HUES6 (cell line): ENCODE results near the gene ANKH.
"Not testable (repeated sequence)": the region's sequence is repeated elsewhere in the genome, so short reads cannot be mapped to it uniquely, and the experiment has no call there.

Experiments used
- H3K27ac ChIP-seq: 2 replicates; pipeline ENCODE4 v1.7.0; 2013; ENCODE audit warnings: low read depth, mild to moderate bottlenecking, low read length, inconsistent platforms
- H3K27me3 ChIP-seq: 2 replicates; pipeline ENCODE4 v1.6.1; 2013; ENCODE audit warnings: low read length; ENCODE audit not compliant: control insufficient read depth, insufficient read depth
- H3K36me3 ChIP-seq: 2 replicates; pipeline ENCODE4 v1.6.1; 2013; ENCODE audit warnings: low read length; ENCODE audit not compliant: control insufficient read depth, insufficient read depth
- H3K4me1 ChIP-seq: 2 replicates; pipeline ENCODE4 v1.6.1; 2013; ENCODE audit warnings: low read length; ENCODE audit not compliant: control insufficient read depth, insufficient read depth
- H3K4me3 ChIP-seq: 2 replicates; pipeline ENCODE4 v1.5.1; 2013; ENCODE audit warnings: low read depth, low read length
- H3K9ac ChIP-seq: one replicate; pipeline ENCODE4 v1.6.1; 2013; ENCODE audit warnings: mild to moderate bottlenecking, low read length
- H3K9me3 ChIP-seq: 2 replicates; pipeline ENCODE4 v1.6.1; 2013; ENCODE audit warnings: low read depth, low read length; ENCODE audit not compliant: control insufficient read depth, insufficient read depth

The ANKH gene

GRCh38 chr5:14824499-14824898 is 47.1 kb downstream of the ANKH start:
- no peaks in the 10 kb centered on the region for H3K36me3 ChIP-seq
- H3K27ac ChIP-seq = no peak overlapping the region
- no peaks in the 10 kb centered on the region for H3K9me3 ChIP-seq
- H3K4me3 ChIP-seq = no peak overlapping the region
- no peaks in the 10 kb centered on the region for H3K27me3 ChIP-seq
- H3K4me1 ChIP-seq = no peaks in the 10 kb centered on the region
- H3K9ac ChIP-seq = no peak overlapping the region

GRCh38 chr5:14821100-14821845 is 50.3 kb downstream of the ANKH start:
- no peaks in the 10 kb centered on the region for H3K9me3 ChIP-seq
- no peak overlapping the region for H3K27ac ChIP-seq
- H3K4me3 ChIP-seq = no peak overlapping the region
- no peaks in the 10 kb centered on the region for H3K27me3 ChIP-seq
- H3K4me1 ChIP-seq = no peaks in the 10 kb centered on the region
- H3K9ac ChIP-seq = no peak overlapping the region
- no peaks in the 10 kb centered on the region for H3K36me3 ChIP-seq

GRCh38 chr5:14818931-14819790 is 52.4 kb downstream of the ANKH start:
- H3K27me3 ChIP-seq = no peaks in the 10 kb centered on the region
- no peak overlapping the region for H3K27ac ChIP-seq
- no peaks in the 10 kb centered on the region for H3K4me1 ChIP-seq
- no peak overlapping the region for H3K4me3 ChIP-seq
- H3K36me3 ChIP-seq = no peaks in the 10 kb centered on the region
- no peak overlapping the region for H3K9ac ChIP-seq
- H3K9me3 ChIP-seq = no peaks in the 10 kb centered on the region

- H3K9ac ChIP-seq, H3K4me3 ChIP-seq, H3K9me3 ChIP-seq, H3K4me1 ChIP-seq, H3K36me3 ChIP-seq, H3K27ac ChIP-seq, H3K27me3 ChIP-seq: not testable (repeated sequence)
Measured at GRCh38 chr5:14817762-14818136, 53.8 kb downstream of the ANKH start.

GRCh38 chr5:14816999-14817761 is 54.4 kb downstream of the ANKH start:
- H3K27me3 ChIP-seq = no peaks in the 10 kb centered on the region
- H3K4me1 ChIP-seq = no peaks in the 10 kb centered on the region
- H3K4me3 ChIP-seq = no peak overlapping the region
- no peaks in the 10 kb centered on the region for H3K9me3 ChIP-seq
- H3K9ac ChIP-seq = no peak overlapping the region
- no peaks in the 10 kb centered on the region for H3K36me3 ChIP-seq
- H3K27ac ChIP-seq = no peak overlapping the region

- H3K36me3 ChIP-seq = no peaks in the 10 kb centered on the region
Measured at GRCh38 chr5:14816374-14816998, 55.1 kb downstream of the ANKH start.

GRCh38 chr5:14813747-14814146 is 57.8 kb downstream of the ANKH start:
- Histone ChIP-seq H3K9me3 (no peaks in the 10 kb centered on the region), H3K9ac (no peak overlapping the region), H3K36me3 (no peaks in the 10 kb centered on the region), H3K4me3 (no peak overlapping the region), H3K27me3 (no peaks in the 10 kb centered on the region), H3K27ac (no peak overlapping the region), H3K4me1 (no peaks in the 10 kb centered on the region; the same call in 1 of the 2 replicates)

More at GRCh38 chr5:14816374-14816998, 55.1 kb downstream of the ANKH start:
- Histone ChIP-seq H3K9ac (no peak overlapping the region), H3K4me3 (no peak overlapping the region), H3K27ac (no peak overlapping the region), H3K9me3 (no peaks in the 10 kb centered on the region), H3K27me3 (no peaks in the 10 kb centered on the region), H3K4me1 (no peaks in the 10 kb centered on the region)

GRCh38 chr5:14812166-14812565 is 59.4 kb downstream of the ANKH start:
- H3K9me3 ChIP-seq = no peaks in the 10 kb centered on the region
- no peaks in the 10 kb centered on the region for H3K36me3 ChIP-seq
- H3K27ac ChIP-seq = no peak overlapping the region
- no peaks in the 10 kb centered on the region for H3K27me3 ChIP-seq
- H3K9ac ChIP-seq = no peak overlapping the region
- no peak overlapping the region for H3K4me3 ChIP-seq
- H3K4me1 ChIP-seq = no peaks in the 10 kb centered on the region; the same call in 1 of the 2 replicates

- Histone ChIP-seq H3K4me1 (no peaks in the 10 kb centered on the region; the same call in 1 of the 2 replicates), H3K9me3 (no peaks in the 10 kb centered on the region)
Measured at GRCh38 chr5:14810928-14811572, 60.5 kb downstream of the ANKH start.

GRCh38 chr5:14810282-14810681 is 61.3 kb downstream of the ANKH start:
- no peaks in the 10 kb centered on the region; the same call in 1 of the 2 replicates for H3K4me1 ChIP-seq
- no peaks in the 10 kb centered on the region for H3K9me3 ChIP-seq
- H3K9ac ChIP-seq = no peak overlapping the region
- H3K36me3 ChIP-seq = no peaks in the 10 kb centered on the region
- no peak overlapping the region for H3K27ac ChIP-seq
- no peak overlapping the region for H3K4me3 ChIP-seq
- no peaks in the 10 kb centered on the region for H3K27me3 ChIP-seq

More at GRCh38 chr5:14810928-14811572, 60.5 kb downstream of the ANKH start:
- Histone ChIP-seq H3K27me3 (no peaks in the 10 kb centered on the region), H3K9ac (no peak overlapping the region), H3K27ac (no peak overlapping the region), H3K36me3 (no peaks in the 10 kb centered on the region), H3K4me3 (no peak overlapping the region)
